Activated T-cell treated with anti-CD3 and anti-CD28 coated beads, Interleukin-2, amount 50 U/mL, for 24 hours (primary cell): ENCODE measurements around the gene C17orf107.
A peak's percentile ranks its signal among the peaks of the same experiment; 100 is the strongest.
"Not testable (repeated sequence)": the region's sequence is repeated elsewhere in the genome, so short reads cannot be mapped to it uniquely, and the experiment has no call there.

Experiments
- DNase-seq: peaks from one replicate; pipeline ENCODE4 v3.0.0-alpha.2; 2020
- H3K27ac Mint-ChIP-seq: 2 replicates; pipeline ENCODE4 v1.8.0; 2020; ENCODE audit warnings: mild to moderate bottlenecking, mixed read lengths
- H3K27me3 Mint-ChIP-seq: 2 replicates; pipeline ENCODE4 v1.8.0; 2020; ENCODE audit warnings: mixed read lengths
- H3K36me3 Mint-ChIP-seq: 2 replicates; pipeline ENCODE4 v1.8.0; 2020; ENCODE audit warnings: low read depth, mixed read lengths
- H3K4me1 Mint-ChIP-seq: 2 replicates; pipeline ENCODE4 v1.8.0; 2020; ENCODE audit warnings: low read depth, mixed read lengths
- H3K4me3 Mint-ChIP-seq: 2 replicates; pipeline ENCODE4 v1.8.0; 2020; ENCODE audit warnings: mild to moderate bottlenecking, moderate library complexity, mixed read lengths
- H3K9me3 Mint-ChIP-seq: 2 replicates; pipeline ENCODE4 v1.8.0; 2020; ENCODE audit warnings: mixed read lengths

Gene C17orf107

GRCh38 chr17:4899341-4900230 is at the start of gene C17orf107:
C17orf107 (plus strand) TSS chr17:4899536; CDS start chr17:4899763, 227 bp downstream.
- Mint-ChIP-seq H3K27ac (peak within 1 kb of the TSS; percentile 93), H3K4me3 (peak within 1 kb of the TSS; percentile 83), H3K27me3 (peaks cover 2% of the 10 kb centered on the region), H3K4me1 (peaks cover 41% of the 10 kb centered on the region), H3K9me3 (no peaks in the 10 kb centered on the region), H3K36me3 (peaks cover 33% of the 10 kb centered on the region)
- DNase-seq: peak; percentile 98

DNA sequence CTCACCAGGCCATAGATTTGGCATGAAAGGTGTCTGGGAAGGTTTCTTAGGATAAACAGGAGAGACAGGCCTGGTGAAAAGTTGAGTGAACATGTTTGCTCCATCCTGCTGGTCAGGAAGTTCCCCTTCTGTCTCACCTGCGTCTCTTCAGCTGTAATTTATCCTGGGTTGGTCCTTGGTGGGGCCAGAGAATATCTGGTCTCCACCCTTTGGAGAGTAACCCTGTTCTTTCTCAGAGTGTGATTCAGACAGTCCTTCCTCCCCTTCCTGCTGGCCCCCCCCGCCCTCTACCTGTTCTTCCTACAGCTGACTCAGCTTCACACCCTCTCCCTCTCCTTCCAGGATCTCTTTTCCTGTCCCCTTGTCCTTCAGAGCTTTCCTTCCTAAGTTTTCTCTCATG is 49.1 kb upstream of the C17orf107 start:
- Mint-ChIP-seq H3K27ac (peak overlapping the region; percentile 35), H3K36me3 (peaks cover 16% of the 10 kb centered on the region), H3K9me3 (peaks cover 5% of the 10 kb centered on the region), H3K27me3 (no peaks in the 10 kb centered on the region), H3K4me3 (no peak overlapping the region), H3K4me1 (peaks cover 44% of the 10 kb centered on the region)
- DNase-seq: no peak

DNA sequence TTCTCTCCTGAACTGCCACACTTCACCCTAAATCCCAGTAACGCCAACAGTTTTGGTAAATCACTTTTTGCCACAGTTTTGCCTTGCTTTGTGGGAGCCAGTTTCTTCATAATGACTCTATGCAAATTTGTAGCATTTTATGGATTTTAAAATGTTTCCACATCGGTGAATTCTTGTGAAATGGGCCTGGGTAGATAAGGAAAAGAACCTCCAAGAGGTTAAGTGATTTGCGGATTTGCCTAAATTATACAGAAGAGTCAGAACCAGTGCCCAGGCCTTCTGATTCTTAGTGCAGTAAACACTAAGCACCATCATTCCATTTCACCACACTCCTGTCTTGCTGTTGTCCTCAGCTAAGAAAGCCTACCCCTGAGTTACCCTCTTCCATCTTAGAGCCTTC is 48.3 kb upstream of the C17orf107 start:
- Mint-ChIP-seq H3K9me3 (peaks cover 5% of the 10 kb centered on the region), H3K27me3 (no peaks in the 10 kb centered on the region), H3K36me3 (peaks cover 18% of the 10 kb centered on the region), H3K27ac (no peak overlapping the region), H3K4me3 (no peak overlapping the region), H3K4me1 (peaks cover 46% of the 10 kb centered on the region)
- no peak for DNase-seq

GRCh38 chr17:4852567-4853207 is 46.6 kb upstream of the C17orf107 start:
- Mint-ChIP-seq H3K36me3 (peaks cover 20% of the 10 kb centered on the region), H3K9me3 (peaks cover 5% of the 10 kb centered on the region), H3K4me1 (peaks cover 43% of the 10 kb centered on the region), H3K27me3 (no peaks in the 10 kb centered on the region), H3K4me3 (no peak overlapping the region), H3K27ac (peak overlapping the region; percentile 78)
- DNase-seq: no peak

GRCh38 chr17:4853208-4853671 is 46.1 kb upstream of the C17orf107 start:
- Mint-ChIP-seq H3K36me3 (peaks cover 20% of the 10 kb centered on the region), H3K4me1 (peaks cover 43% of the 10 kb centered on the region), H3K27me3 (no peaks in the 10 kb centered on the region), H3K4me3 (no peak overlapping the region), H3K9me3 (peaks cover 5% of the 10 kb centered on the region), H3K27ac (peak overlapping the region; percentile 18)
- DNase-seq: no peak

GRCh38 chr17:4854111-4854681 is 45.1 kb upstream of the C17orf107 start:
- Mint-ChIP-seq H3K27ac (no peak overlapping the region), H3K4me3 (no peak overlapping the region), H3K27me3 (no peaks in the 10 kb centered on the region), H3K4me1 (peaks cover 44% of the 10 kb centered on the region), H3K36me3 (peaks cover 22% of the 10 kb centered on the region), H3K9me3 (peaks cover 5% of the 10 kb centered on the region)
- DNase-seq: no peak

DNA sequence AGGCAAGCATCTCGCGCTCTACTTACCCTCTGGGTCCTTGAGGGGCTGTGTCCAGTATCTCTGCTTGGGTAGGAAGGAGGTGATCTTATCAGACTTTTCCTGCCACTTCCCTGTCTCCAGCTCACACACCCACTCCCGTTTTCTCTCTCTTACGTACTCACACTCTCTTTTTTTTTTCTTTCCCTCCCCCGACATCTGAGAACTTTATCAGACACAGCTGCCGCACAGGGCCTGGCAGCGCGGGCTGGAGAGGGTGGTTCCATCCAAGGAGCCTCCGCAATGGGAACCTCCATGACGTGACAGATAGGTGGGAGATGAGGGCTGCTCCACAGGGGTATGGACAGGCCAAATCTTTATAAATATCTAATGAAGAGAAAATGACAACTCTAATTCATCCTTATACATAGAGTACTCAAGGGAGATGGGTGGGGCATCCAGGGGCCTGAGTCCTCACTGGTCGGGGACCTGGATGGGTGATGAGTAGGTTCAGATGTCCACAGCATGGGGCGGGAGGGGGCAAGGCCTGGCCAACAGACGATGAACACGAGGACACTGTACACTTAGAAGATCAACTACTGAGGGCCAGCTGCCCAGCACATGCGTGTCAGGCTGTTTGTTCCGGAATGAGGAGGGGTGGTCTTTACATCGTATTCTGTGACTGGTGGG is 42.9 kb upstream of the C17orf107 start:
- Mint-ChIP-seq H3K4me3 (no peak overlapping the region), H3K9me3 (peaks cover 5% of the 10 kb centered on the region), H3K36me3 (peaks cover 31% of the 10 kb centered on the region), H3K4me1 (peaks cover 28% of the 10 kb centered on the region), H3K27ac (no peak overlapping the region), H3K27me3 (no peaks in the 10 kb centered on the region)
- DNase-seq: no peak

GRCh38 chr17:4856937-4857314 is 42.4 kb upstream of the C17orf107 start:
- H3K36me3 Mint-ChIP-seq: peaks cover 32% of the 10 kb centered on the region
- no peak overlapping the region for H3K27ac Mint-ChIP-seq
- H3K4me3 Mint-ChIP-seq: no peak overlapping the region
- no peaks in the 10 kb centered on the region for H3K27me3 Mint-ChIP-seq
- DNase-seq: no peak
- H3K9me3 Mint-ChIP-seq: peaks cover 4% of the 10 kb centered on the region
- H3K4me1 Mint-ChIP-seq: peaks cover 28% of the 10 kb centered on the region

DNA sequence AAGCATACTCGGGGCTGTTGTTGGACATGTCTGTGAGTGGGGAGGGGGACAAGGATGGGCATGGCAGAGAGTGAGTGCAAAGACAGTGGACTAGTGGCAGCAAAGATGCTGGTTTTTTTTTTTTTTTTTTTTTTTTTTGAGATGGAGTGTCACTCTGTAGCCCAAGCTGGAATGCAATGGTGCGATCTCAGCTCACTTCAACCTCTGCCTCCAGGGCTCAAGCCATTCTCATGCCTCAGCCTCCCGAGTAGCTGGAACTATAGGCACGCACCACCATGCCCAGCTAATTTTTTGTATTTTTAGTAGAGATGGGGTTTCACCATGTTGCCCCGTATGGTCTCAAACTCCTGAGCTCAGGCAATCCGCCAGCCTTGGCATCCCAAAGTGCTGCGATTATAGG is 42.0 kb upstream of the C17orf107 start:
- not testable (repeated sequence) for H3K9me3 Mint-ChIP-seq, H3K27me3 Mint-ChIP-seq, H3K27ac Mint-ChIP-seq, H3K4me3 Mint-ChIP-seq, DNase-seq
- H3K36me3 Mint-ChIP-seq: peaks cover 32% of the 10 kb centered on the region
- peaks cover 24% of the 10 kb centered on the region for H3K4me1 Mint-ChIP-seq

DNA sequence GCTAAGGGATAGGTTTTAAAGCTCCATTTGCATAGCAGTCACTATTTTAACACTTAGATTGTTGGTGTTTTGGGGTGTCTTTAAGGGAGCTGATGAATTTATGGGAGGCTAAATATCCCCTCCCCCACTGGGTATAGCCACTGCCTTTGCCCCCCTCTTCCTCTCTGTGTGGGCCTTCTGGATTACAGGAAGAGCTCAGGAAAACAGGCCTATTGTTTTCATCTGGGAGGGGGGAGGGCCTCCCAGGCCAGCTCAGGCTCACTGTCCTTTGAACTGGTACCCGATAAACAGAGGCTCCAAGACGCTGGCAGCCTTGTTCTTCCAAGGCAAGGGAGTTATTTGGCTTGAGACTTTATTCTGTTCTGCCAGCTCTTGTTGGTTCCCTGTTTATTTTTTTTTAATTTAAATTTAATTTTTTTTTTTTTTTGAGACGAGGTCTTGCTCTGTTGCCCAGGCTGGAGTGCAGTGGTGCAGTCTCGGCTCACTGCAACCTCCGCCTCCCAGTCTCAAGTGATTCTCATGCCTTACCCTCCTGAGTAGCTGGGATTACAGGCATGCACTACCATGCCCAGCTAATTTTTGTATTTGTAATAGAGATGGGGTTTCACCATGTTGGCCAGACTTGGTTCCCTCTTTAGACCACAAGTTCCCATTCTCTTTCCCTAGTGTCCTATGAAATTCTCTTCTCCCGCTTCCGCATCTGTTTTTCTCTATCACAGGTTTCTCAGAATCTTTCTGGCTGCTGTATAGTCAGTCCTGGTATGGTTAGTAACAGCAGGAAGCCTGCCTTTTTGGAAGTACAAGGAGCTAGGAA is 41.1 kb upstream of the C17orf107 start:
- H3K4me3 Mint-ChIP-seq: no peak overlapping the region
- H3K9me3 Mint-ChIP-seq: no peaks in the 10 kb centered on the region
- H3K27ac Mint-ChIP-seq: no peak overlapping the region
- peaks cover 32% of the 10 kb centered on the region for H3K36me3 Mint-ChIP-seq
- no peaks in the 10 kb centered on the region for H3K27me3 Mint-ChIP-seq
- H3K4me1 Mint-ChIP-seq: peaks cover 22% of the 10 kb centered on the region
- no peak for DNase-seq

GRCh38 chr17:4858882-4859260 is 40.5 kb upstream of the C17orf107 start:
- Mint-ChIP-seq H3K27me3 (no peaks in the 10 kb centered on the region), H3K4me3 (no peak overlapping the region), H3K4me1 (peaks cover 18% of the 10 kb centered on the region)

GRCh38 chr17:4859816-4860625 is 39.3 kb upstream of the C17orf107 start:
- H3K4me3 Mint-ChIP-seq: no peak overlapping the region
- no peaks in the 10 kb centered on the region for H3K27me3 Mint-ChIP-seq
- H3K36me3 Mint-ChIP-seq: peaks cover 25% of the 10 kb centered on the region
- H3K9me3 Mint-ChIP-seq: no peaks in the 10 kb centered on the region
- H3K4me1 Mint-ChIP-seq: peaks cover 11% of the 10 kb centered on the region
- DNase-seq: no peak
- no peak overlapping the region for H3K27ac Mint-ChIP-seq

More at GRCh38 chr17:4858882-4859260, 40.5 kb upstream of the C17orf107 start:
- Mint-ChIP-seq H3K36me3 (peaks cover 32% of the 10 kb centered on the region), H3K27ac (no peak overlapping the region), H3K9me3 (no peaks in the 10 kb centered on the region)
- no peak for DNase-seq

DNA sequence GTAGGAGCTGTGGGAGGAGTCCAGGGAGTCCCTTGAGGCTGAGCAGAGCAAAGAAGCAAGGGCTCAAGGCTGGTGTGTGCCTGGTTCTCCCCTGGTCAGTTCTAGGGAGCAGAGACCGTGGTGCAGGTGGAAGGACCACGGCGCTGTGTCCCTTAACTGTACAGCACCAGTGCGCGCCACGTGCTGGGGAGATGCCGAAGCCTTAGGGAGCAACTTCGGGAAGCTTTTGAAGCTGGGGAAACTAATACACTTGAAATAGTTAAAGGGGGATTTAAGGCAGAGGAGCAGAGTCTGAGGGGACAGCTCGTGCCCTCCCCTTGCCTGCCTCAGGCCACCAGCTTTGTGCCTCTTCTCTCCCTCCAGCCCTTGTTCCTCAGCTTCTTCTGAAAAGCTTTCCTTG is 38.7 kb upstream of the C17orf107 start:
- no peak for DNase-seq
- peaks cover 25% of the 10 kb centered on the region for H3K36me3 Mint-ChIP-seq
- H3K4me1 Mint-ChIP-seq: peaks cover 11% of the 10 kb centered on the region
- H3K4me3 Mint-ChIP-seq: no peak overlapping the region
- no peak overlapping the region for H3K27ac Mint-ChIP-seq
- no peaks in the 10 kb centered on the region for H3K27me3 Mint-ChIP-seq
- H3K9me3 Mint-ChIP-seq: no peaks in the 10 kb centered on the region
